Activated naive CD8-positive, alpha-beta T cell (primary cell): ENCODE results near the gene RAB3GAP2.
"Not testable (repeated sequence)": the region's sequence is repeated elsewhere in the genome, so short reads cannot be mapped to it uniquely, and the experiment has no call there.

ENCODE experiments used
- H3K27ac Mint-ChIP-seq: one replicate; pipeline ENCODE4 v1.8.0; 2021; ENCODE audit warnings: mixed read lengths
- H3K27me3 Mint-ChIP-seq: one replicate; pipeline ENCODE4 v1.8.0; 2021; ENCODE audit warnings: mixed read lengths
- H3K36me3 Mint-ChIP-seq: one replicate; pipeline ENCODE4 v1.8.0; 2021; ENCODE audit warnings: mixed read lengths
- H3K4me1 Mint-ChIP-seq: one replicate; pipeline ENCODE4 v1.8.0; 2021; ENCODE audit warnings: low read depth, mixed read lengths
- H3K4me3 Mint-ChIP-seq: one replicate; pipeline ENCODE4 v1.8.0; 2021; ENCODE audit warnings: mild to moderate bottlenecking, mixed read lengths
- H3K9me3 Mint-ChIP-seq: one replicate; pipeline ENCODE4 v1.8.0; 2021; ENCODE audit warnings: low read depth, mixed read lengths

RAB3GAP2 gene

GRCh38 chr1:220170836-220171526 lies 101.3 kb downstream of the RAB3GAP2 start:
- no peak overlapping the region for H3K4me3 Mint-ChIP-seq
- H3K27ac Mint-ChIP-seq = no peak overlapping the region
- no peaks in the 10 kb centered on the region for H3K27me3 Mint-ChIP-seq
- peaks cover 45% of the 10 kb centered on the region for H3K36me3 Mint-ChIP-seq
- no peaks in the 10 kb centered on the region for H3K9me3 Mint-ChIP-seq
- no peaks in the 10 kb centered on the region for H3K4me1 Mint-ChIP-seq

- H3K4me3 Mint-ChIP-seq, H3K9me3 Mint-ChIP-seq, H3K27ac Mint-ChIP-seq, H3K27me3 Mint-ChIP-seq, H3K4me1 Mint-ChIP-seq: not testable (repeated sequence)
- H3K36me3 Mint-ChIP-seq = peaks cover 44% of the 10 kb centered on the region
Measured at GRCh38 chr1:220169887-220170286, 102.4 kb downstream of the RAB3GAP2 start.

- no peaks in the 10 kb centered on the region for H3K4me1 Mint-ChIP-seq
- H3K9me3 Mint-ChIP-seq = no peaks in the 10 kb centered on the region
- H3K27me3 Mint-ChIP-seq = no peaks in the 10 kb centered on the region
- no peak overlapping the region for H3K27ac Mint-ChIP-seq
- H3K4me3 Mint-ChIP-seq = no peak overlapping the region
- H3K36me3 Mint-ChIP-seq = peaks cover 31% of the 10 kb centered on the region
Measured at GRCh38 chr1:220166853-220167252, 105.4 kb downstream of the RAB3GAP2 start.

DNA sequence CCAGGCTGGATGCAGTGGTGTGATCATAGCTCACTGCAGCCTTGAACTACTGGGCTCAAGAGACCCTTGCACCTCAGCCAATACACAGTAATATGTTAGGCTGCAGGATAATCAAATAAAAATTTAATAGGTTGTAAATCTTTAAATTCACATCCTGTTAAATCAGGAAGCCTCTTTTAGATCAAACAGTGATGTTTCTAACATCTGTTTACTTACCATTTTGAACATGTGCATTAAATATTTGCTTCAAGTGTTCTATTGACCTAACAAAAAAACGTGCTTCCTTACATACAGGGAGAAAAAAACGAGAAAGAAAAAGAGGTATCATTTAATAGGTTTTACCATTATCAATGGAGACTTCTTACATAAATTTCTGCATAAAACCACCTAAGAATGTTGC lies 107.7 kb downstream of the RAB3GAP2 start:
- no peak overlapping the region for H3K4me3 Mint-ChIP-seq
- H3K27me3 Mint-ChIP-seq = no peaks in the 10 kb centered on the region
- no peak overlapping the region for H3K27ac Mint-ChIP-seq
- peaks cover 20% of the 10 kb centered on the region for H3K36me3 Mint-ChIP-seq
- no peaks in the 10 kb centered on the region for H3K9me3 Mint-ChIP-seq
- peaks cover 2% of the 10 kb centered on the region for H3K4me1 Mint-ChIP-seq

- Mint-ChIP-seq H3K9me3 (no peaks in the 10 kb centered on the region), H3K4me3 (no peak overlapping the region), H3K36me3 (peaks cover 17% of the 10 kb centered on the region), H3K27me3 (no peaks in the 10 kb centered on the region), H3K4me1 (peaks cover 2% of the 10 kb centered on the region), H3K27ac (no peak overlapping the region)
Measured at GRCh38 chr1:220164116-220164515, 108.1 kb downstream of the RAB3GAP2 start.

GRCh38 chr1:220160027-220160426 lies 112.2 kb downstream of the RAB3GAP2 start:
- Mint-ChIP-seq H3K27ac (peak overlapping the region; percentile 46), H3K36me3 (peaks cover 13% of the 10 kb centered on the region), H3K9me3 (no peaks in the 10 kb centered on the region), H3K4me1 (peaks cover 16% of the 10 kb centered on the region), H3K4me3 (no peak overlapping the region), H3K27me3 (no peaks in the 10 kb centered on the region)

DNA sequence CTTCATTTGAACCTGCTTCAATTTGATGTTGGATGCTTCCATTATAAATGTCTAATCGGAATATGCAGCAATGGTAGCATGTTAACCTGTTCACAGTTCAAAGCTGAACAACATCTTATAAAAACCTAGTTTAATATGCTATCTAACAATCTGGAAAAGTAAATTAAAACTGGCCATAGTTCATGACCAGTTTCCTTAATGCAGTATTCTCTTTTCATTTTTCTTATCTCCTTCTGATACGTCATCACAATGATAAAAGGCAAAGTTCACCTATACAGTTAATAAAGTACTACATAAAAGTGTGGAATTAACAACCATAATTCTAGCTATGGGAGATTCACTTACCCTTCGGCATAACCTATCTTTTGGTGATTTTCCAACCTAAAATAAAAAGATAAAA lies 113.2 kb downstream of the RAB3GAP2 start:
- Mint-ChIP-seq H3K9me3 (no peaks in the 10 kb centered on the region), H3K27me3 (no peaks in the 10 kb centered on the region), H3K36me3 (peaks cover 13% of the 10 kb centered on the region), H3K27ac (no peak overlapping the region), H3K4me3 (no peak overlapping the region), H3K4me1 (peaks cover 16% of the 10 kb centered on the region)

- H3K27me3 Mint-ChIP-seq, H3K27ac Mint-ChIP-seq, H3K4me3 Mint-ChIP-seq, H3K9me3 Mint-ChIP-seq: not testable (repeated sequence)
- peaks cover 16% of the 10 kb centered on the region for H3K4me1 Mint-ChIP-seq
- H3K36me3 Mint-ChIP-seq = peaks cover 14% of the 10 kb centered on the region
Measured at GRCh38 chr1:220158530-220158929, 113.7 kb downstream of the RAB3GAP2 start.

DNA sequence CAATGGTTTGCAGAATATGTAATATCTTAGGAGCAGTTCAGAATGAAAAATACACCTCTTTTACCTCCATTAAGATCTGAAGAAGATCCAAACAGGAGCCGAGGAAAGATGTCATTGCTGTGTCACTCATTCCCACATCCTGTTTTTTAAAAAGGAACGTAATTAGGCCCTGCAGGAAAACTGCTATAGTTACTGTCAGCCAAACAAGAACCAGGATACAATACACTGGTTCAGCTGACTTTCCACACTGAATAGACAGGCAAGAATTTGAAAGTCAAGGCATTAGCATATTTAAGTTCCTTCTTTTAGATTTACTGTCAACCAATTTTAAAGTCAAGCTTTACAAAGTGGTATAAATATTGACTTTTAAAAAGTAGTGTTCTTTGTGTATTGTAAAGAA lies 114.5 kb downstream of the RAB3GAP2 start:
- H3K36me3 Mint-ChIP-seq = peaks cover 16% of the 10 kb centered on the region
- H3K4me3 Mint-ChIP-seq = no peak overlapping the region

DNA sequence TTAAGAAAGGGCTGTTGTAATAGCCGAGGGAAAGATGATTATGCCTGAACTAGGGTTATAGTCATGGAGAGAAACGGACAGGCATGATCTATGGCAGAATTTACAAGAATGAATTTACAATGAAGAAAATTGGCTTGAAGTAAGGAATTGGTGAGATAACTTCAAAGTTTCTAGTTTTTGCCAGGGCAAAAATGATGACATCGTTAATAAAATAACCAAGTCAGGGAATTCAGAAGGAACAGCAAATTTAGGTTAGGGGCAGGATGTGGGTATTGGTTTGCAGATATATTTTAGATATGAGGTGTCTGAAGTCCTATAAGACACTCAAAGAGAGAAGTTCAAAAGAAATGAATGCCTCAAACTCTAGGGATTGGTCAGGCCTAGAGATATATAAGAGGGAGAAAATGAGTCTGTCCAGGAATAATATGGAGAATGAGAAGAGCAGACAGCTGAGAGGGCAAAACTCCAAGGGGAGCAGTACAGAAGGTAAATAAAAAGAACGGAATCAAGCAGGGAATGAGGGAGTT lies 115.6 kb downstream of the RAB3GAP2 start:
- H3K9me3 Mint-ChIP-seq = no peaks in the 10 kb centered on the region
- H3K27me3 Mint-ChIP-seq = no peaks in the 10 kb centered on the region
- H3K4me3 Mint-ChIP-seq = no peak overlapping the region
- peaks cover 16% of the 10 kb centered on the region for H3K4me1 Mint-ChIP-seq
- H3K27ac Mint-ChIP-seq = peak overlapping the region; percentile 19
- peaks cover 16% of the 10 kb centered on the region for H3K36me3 Mint-ChIP-seq

More for the DNA sequence above, 114.5 kb downstream of the RAB3GAP2 start:
- peak overlapping the region; percentile 19 for H3K27ac Mint-ChIP-seq
- no peaks in the 10 kb centered on the region for H3K9me3 Mint-ChIP-seq
- H3K27me3 Mint-ChIP-seq = no peaks in the 10 kb centered on the region
- H3K4me1 Mint-ChIP-seq = peaks cover 16% of the 10 kb centered on the region

GRCh38 chr1:220153147-220153546 lies 119.1 kb downstream of the RAB3GAP2 start:
- H3K27ac Mint-ChIP-seq = no peak overlapping the region
- peaks cover 11% of the 10 kb centered on the region for H3K4me1 Mint-ChIP-seq
- H3K36me3 Mint-ChIP-seq = peaks cover 11% of the 10 kb centered on the region
- H3K9me3 Mint-ChIP-seq = no peaks in the 10 kb centered on the region
- no peak overlapping the region for H3K4me3 Mint-ChIP-seq
- H3K27me3 Mint-ChIP-seq = no peaks in the 10 kb centered on the region

DNA sequence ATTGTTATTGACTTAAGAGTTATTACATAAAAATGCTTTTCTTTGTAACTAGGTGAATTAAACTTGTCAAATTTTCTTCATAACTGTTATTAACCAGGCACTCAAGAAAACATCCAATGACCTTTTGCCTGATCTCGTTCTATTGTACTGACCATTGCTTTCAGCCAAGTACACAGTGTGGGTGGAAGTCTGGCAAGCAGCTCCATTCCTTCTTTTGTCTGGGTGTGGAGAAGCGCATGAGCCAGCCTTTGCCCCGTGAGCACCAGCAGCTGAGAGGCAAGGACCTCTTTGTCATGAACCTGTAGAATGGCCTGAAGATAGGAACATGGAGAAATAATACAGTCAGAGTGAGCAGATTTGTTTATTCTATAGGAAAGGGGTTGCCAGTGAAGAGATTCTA lies 120.8 kb downstream of the RAB3GAP2 start:
- Mint-ChIP-seq H3K9me3 (no peaks in the 10 kb centered on the region), H3K36me3 (peaks cover 5% of the 10 kb centered on the region), H3K4me3 (no peak overlapping the region), H3K27me3 (no peaks in the 10 kb centered on the region), H3K27ac (peak overlapping the region; percentile 5), H3K4me1 (peaks cover under 1% of the 10 kb centered on the region)

DNA sequence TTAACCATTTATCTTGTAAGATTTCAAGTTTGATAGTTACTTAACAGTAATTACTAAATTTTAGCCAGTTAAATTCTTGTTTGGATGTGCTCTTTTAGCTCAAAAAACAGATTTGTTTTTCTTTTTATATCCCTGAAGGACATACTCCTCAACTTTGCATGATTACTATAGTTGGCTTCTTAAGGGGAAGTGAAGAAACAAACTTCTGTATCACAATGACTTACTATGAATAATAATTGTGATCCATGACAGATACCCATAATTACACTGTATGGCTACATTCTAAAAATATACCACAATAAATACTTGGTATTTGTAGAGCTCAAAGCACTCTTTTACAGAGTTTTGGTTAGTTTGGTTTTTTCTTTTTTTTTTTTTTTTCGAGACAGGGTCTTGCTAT lies 122.5 kb downstream of the RAB3GAP2 start:
- peaks cover 7% of the 10 kb centered on the region for H3K36me3 Mint-ChIP-seq
- no peaks in the 10 kb centered on the region for H3K27me3 Mint-ChIP-seq
- peak overlapping the region; percentile 6 for H3K27ac Mint-ChIP-seq
- no peaks in the 10 kb centered on the region for H3K4me1 Mint-ChIP-seq
- H3K9me3 Mint-ChIP-seq = no peaks in the 10 kb centered on the region
- H3K4me3 Mint-ChIP-seq = no peak overlapping the region

- H3K27me3 Mint-ChIP-seq = no peaks in the 10 kb centered on the region
- peak overlapping the region; percentile 61 for H3K27ac Mint-ChIP-seq
- peaks cover 6% of the 10 kb centered on the region for H3K36me3 Mint-ChIP-seq
- H3K4me3 Mint-ChIP-seq = no peak overlapping the region
- H3K4me1 Mint-ChIP-seq = no peaks in the 10 kb centered on the region
- H3K9me3 Mint-ChIP-seq = no peaks in the 10 kb centered on the region
Measured at GRCh38 chr1:220144051-220144450, 128.2 kb downstream of the RAB3GAP2 start.

DNA sequence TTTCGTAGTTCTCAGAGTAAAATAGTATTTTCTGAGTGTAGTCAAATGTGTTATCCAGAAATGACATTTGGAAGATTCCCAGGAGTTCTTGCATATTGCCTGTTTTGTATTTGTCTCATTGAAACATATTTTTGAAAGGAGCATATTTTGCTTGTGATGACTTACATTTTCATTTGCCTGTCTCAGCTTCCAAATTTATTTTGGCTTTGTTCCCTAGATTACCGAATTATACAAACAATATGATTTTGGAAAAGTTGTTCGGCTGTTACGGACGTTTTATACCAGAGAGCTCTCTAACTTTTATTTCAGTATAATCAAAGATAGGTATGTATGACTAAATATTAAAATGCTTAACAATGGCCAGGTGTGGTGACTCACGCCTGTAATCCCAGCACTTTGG lies 132.3 kb downstream of the RAB3GAP2 start:
- Mint-ChIP-seq H3K9me3 (no peaks in the 10 kb centered on the region), H3K36me3 (peaks cover 5% of the 10 kb centered on the region), H3K4me3 (no peak overlapping the region), H3K4me1 (peaks cover 10% of the 10 kb centered on the region), H3K27ac (no peak overlapping the region), H3K27me3 (no peaks in the 10 kb centered on the region)
